Stimulated activated naive CD8-positive, alpha-beta T cell treated with anti-CD3 and anti-CD28 coated beads, Interleukin-15, Interleukin-2, amounts not matched to agents 100 U/mL and 50 U/mL, for 24 hours (primary cell): ENCODE results near the gene MAPT.
A peak's percentile ranks its signal among the peaks of the same experiment; 100 is the strongest.

Experiments used
- ATAC-seq: fragments of 150-1000 bp; cut with Tn5 transposase; one replicate; pipeline ENCODE4 v1.10.0; 2021
- DNase-seq: peaks from one replicate; pipeline ENCODE4 v3.0.0; 2021

Gene MAPT

DNA sequence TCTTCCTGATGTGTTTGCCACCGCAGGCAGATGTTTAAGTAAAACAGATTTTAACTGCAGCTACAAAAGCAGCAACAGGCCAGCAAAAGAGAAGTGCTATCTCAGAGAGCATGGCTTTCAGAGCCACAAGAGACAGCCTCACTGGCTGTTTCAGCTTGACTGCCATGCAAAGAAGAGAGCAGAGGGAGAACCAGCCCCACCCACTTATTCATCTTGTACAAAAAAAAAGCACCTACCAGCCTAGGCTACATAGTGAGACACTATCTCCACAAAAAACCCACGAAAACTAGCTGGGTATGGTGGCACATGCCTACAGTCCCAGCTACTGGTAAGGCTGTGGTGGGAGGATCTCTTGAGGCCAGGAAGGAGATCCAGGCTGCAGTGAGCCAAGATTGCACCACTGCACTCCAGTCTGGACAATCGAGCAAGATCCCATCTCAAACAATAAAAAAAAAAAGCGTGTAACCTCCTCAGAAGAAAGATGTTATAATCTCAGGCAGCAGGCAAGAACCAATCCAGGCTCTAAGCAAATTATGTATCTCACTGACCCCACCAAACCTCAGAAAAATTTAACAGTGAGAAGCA is 134.7 kb downstream of the MAPT start:
- no peak for DNase-seq
- ATAC-seq: peak; percentile 20

DNA sequence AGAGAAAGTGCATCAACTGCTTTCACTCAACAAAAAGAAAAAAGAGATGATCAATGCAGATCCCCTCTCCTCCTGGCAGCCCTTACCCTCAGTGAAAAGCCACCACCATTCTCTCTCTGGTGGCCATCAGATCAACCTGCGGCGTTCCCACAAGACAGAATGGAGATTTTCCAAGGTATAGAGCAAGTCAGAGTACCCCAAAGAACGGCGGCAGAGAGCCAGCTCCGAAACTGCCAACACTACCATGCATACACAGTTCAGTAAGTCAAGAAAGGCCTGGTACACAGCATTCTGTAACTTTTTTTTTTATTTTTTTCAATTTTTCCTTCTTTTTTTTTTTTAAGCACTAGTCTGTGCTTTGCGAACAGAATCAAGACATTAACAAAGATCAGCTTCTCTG is 135.3 kb downstream of the MAPT start:
- DNase-seq (no peak), ATAC-seq (no peak)

DNA sequence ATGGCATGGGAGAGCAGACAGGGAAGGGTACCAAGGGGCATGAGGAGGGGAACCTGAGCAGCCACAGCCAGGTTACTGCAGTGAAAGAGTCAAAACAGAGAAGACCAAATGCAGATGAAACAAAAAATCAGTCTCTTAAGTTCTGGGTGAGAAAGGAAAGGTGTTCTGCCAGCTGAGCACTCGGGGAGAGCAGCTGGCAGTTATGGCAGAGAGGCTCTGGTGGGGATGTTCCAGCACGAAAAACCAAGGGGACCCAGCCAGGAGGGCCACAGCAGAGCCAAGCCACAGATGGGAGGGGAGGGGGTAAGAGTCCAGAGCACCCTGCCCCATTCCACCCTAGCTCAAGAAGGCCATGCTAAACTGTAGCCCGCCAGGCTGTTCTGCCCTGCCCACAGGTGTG is 136.4 kb downstream of the MAPT start:
- ATAC-seq (no peak), DNase-seq (no peak)

DNA sequence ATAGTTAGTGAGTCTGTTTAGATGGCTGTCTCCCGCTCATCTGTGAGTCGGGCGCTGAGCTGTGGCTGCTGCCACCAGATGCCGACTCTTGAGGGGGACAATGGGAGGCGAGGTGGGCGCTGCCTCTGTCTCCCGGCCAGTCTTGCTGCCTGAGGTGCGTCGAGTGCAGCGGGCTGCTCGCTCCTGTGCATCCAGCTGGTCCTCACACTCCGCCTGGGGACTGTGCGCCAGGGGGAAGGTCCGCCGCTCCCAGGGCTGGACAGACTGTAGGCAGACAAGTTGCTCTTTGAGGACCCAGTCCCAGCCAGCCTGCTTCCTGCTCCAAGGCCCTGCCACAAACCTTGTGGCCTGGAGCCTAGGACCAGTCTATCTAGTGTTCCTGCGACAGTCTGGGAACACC is 137.1 kb downstream of the MAPT start:
- ATAC-seq (no peak), DNase-seq (no peak)

DNA sequence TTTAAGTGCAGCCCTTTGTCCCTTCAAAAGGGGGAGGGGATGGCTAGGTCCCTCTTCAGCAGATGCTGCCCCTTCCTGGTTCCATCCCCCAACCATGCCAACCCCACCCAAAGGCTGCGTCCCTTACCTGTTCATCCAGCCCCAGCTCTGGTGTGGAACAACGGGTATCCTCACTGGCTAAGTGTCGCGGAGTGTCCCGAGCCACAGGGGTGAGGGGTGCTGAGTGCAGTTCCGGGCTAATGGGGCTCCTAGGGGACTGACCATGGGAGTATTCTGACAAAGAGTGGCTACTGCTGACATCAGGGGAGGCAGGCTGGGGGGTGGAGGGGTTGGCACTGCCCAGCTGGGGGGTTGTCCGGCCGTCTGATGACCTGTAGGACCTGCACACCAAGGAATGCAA is 137.6 kb downstream of the MAPT start:
- ATAC-seq (no peak), DNase-seq (no peak)

DNA sequence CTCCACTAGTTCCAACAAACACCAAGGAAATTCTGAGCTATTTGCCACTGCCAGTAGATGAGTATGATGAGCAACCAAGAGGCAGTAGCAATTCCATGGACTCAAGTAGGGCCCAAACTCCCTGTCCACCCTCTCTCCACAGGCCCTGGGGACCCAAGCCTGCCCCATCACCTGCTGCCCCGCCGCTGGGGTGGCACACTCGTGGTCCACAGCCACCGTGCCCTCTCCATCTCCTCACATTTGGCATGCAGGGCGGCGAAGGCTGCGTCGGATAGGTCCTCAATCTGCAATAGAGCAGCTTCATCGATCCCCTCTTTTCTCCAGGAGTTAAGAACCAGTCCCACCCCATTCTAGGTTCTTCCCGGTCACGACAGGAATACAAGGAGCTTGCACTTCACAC is 138.6 kb downstream of the MAPT start:
- ATAC-seq (no peak), DNase-seq (no peak)

DNA sequence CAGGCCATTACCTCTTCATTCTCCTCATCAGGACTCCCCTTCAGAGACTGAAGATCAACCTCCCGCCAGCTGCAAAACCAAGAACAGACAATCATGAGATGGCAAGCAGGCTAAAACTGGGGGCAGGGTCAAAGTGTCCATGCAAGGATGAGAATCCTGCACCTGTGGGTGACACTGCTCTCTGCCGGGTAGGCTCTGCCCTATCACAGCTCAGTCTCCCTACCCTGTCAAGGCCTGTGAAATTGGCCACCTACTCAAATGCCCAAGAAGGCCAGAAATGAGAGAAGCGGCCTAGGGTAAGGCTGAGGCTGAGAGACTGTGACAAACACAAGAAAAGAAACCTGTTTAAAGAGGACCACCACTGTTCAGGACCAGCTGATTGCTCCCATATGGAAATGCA is 139.0 kb downstream of the MAPT start:
- ATAC-seq: no peak
- DNase-seq: no peak

DNA sequence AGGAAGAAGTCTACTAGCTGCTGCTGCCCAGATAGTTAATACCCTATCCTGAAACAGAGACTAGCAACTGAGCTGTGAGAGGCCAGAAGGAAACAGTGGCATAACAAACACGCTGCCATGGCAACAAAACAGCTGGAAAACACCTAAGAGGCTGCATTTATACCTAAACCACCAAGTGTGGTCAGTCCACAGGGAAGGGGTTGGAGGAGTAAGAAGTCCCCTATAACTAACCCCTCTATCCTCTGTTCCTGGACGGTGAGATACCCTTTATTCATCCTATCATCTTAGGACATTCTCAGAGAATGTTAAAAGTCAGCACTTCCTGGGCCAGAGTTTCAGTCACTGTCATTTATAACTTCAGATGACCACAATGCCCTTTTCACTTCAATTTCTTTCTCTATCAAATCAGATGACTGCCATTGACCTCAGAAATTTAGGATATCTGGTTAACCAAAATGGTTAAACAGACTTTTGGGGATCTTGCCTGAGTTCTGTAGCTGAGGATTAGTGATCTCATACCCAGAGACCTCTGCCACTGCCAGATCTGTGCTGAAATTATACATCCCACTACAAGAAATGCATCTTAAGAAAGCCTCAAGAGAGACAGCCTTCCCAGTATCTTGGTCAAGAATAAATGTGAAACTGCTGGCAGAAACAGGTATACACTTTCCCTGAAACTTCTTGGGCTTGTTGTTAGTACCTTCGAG is 140.9 kb downstream of the MAPT start:
- peak; percentile 36 for DNase-seq
- peak; percentile 84 for ATAC-seq

DNA sequence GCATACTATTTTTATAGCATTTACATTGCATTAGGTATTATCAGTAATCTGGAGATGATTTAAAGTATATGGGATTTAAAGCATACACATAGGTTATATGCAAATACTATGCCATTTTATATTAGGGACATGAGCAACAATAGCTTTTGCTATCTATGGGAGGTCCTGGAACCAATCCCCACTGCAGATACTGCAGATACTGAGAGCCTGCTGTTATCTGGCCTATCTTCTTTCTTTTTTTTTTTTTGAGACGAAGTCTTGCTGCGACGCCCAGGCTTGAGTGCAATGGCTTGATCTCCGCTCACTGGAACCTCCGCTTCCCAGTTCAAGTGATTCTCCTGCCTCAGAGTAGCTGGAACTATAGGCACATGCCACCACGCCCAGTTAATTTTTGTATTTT is 142.1 kb downstream of the MAPT start:
- ATAC-seq (no peak), DNase-seq (no peak)

DNA sequence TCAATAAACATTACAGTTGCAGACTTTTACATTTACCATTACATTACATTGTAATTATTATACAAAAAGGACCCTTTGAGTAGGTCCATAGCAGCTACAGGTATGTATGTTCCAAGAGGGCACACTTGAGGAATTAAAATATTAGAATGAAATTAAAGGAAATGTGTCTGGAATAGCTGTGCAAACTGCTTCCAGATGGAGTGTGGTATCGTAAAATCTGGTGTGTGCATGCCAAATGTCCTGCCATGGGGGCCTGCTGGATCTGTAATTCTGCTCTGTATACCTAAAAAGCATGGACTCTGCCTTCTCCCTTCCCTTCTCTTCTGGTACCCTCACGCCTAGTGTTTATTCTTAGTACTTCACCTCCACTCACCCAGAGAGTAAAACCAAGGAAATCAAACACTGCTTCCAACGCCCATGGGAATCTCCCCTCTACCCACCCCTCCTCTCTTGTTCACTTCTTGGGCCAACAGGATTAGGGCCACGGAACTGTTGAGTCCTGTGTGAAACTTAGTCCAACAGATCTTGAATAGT is 143.4 kb downstream of the MAPT start:
- no peak for ATAC-seq
- no peak for DNase-seq

DNA sequence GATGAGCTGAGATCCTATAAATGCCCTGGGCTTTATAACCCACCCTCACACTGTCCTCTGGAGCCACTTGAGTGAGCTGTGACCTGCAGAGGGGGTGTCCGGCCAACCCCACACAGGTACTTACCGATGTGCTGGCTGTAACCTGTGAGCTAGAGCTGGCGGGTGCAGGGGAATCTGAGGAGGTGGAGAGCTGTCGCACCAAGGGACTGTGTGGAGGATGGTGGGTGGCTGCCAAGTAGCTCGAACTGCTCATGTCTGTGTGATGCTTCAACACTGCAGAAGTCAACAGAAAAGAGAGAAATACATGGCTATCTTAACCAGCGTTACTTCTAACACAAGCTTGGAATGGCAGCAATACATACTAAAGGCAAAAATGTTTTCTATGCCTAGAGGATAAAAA is 144.1 kb downstream of the MAPT start:
- no peak for ATAC-seq
- DNase-seq: no peak

DNA sequence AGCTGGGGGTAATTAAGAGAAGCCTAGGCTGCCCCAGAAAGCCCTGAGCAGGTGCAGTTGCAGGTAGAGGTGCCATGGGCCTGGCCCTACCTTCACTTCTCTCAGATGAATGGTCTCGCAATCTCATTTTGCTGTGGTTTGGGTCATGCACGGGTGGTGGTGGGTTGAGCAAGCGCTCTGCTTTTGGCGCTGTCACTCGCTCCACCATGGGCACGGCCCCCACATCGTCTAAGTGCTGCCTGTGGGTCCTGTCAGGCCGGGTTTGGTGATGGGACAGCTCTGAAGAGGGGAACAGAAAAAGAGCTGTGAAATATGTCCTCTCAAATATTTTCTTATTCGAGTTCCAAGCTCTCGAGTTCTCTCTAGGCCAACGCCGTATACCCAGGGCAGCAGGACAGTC is 144.6 kb downstream of the MAPT start:
- DNase-seq (no peak), ATAC-seq (no peak)

DNA sequence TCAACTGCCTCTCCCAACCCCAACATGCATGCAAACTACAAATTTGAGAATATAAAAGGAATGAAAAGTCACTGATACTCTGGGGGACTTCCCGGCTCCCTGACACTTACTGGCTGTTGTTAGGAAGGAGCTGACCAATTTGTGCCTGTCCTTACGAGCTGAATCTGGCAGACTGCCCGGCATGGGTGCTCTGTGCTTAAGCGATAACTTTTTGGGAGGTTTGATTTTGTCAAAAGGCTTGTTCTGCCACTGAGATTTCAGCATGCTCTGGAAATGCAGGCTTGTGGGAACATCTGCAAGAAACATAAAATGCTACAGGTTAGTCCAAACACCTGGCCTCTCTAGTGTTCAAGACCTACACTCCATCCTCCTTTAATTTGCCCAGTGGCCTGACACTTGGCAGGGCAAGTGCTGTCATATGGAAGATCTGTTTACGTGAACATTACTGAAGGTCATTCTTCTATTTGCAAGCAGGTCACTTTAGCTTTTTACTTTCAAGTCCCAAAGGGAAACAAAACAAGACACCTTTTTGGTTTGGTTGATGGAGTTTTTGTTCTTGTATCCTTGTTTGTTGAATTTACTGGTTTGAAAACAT is 145.3 kb downstream of the MAPT start:
- no peak for ATAC-seq
- DNase-seq: no peak

DNA sequence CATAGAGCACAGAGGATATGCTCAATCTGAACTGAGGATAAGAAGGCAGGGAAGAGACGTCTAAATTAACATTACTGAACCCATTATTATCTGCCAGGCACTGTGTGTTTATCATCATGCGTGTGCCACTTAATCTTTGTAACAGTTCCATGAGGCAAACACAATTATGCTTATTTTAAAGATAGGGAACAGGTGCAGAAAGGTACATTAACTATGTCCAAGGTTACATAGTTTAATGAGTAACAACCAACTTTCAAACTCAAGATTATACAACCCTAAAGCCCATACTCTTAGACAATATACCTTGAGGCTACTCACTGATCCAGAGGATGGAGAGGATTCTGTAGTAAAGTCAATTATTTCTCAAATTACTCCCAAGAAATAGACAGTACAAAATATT is 147.9 kb downstream of the MAPT start:
- no peak for ATAC-seq
- DNase-seq: no peak

DNA sequence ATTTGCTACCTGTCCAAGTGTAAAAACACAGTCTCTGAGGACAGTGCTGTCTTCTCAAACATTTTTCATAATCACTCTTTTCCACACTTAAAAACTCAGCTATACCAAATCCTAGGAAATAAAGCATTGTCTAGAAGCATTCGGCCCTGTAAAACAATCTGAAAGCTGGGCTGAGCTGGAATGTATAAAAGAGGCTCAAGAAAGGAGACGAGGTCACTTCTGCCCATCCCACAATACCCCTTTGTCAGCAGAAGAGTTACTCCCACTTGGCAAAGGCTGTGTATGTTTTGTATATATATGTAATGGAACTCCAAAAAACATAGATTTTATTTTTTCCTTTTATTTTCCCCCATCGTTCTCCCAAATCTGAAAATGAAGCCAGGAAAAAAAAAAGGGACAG is 148.6 kb downstream of the MAPT start:
- DNase-seq: no peak
- ATAC-seq: no peak

DNA sequence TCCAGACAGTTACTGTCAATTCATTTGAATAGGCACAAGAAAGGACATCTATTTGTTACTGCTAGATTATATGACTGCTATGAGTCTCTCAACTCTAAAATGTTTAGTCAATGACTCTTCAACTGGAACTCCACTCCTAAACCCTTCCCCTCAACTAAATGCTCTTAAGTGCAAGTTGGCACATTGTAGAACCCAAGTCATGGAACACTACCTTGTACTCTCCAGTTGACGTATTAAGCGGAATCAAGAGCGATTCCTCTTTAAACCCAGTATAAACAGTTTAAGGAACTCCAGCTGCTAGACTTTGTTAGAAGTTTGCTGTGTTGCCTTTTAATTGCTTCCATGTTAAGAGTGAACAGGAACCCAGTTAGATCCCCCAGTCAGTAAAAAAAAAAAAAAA is 149.3 kb downstream of the MAPT start:
- DNase-seq (no peak), ATAC-seq (no peak)

DNA sequence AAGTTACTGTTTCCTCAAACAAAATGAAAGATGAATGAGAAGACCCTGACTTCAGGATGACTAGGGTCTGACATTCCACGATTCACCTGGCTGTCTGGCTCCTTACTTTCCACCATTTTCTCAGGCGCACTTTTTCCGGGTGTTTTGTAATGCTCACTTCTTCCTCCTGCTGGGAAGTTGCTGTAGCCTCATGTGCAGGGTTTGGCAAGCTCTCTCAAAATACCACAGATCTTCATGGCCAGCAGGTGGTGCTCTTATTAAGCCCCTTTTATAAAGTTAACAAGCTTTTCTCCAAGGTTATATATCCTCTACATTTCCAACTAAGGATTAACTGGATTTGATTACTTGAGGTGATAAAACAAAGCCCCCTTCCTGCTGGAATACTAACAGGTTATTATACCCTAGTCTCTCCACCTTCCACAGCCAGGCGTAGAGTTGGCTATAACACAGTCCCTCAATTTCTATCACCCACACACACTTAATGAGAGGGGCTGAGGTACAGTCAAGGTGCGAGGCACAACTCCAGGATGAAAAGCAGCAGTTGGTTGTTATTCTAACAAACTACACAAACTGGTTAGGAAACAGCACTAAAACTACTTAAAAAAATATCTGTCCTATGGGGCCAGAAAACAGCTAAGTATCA is 150.1 kb downstream of the MAPT start:
- DNase-seq (peak; percentile 51), ATAC-seq (peak; percentile 61)

DNA sequence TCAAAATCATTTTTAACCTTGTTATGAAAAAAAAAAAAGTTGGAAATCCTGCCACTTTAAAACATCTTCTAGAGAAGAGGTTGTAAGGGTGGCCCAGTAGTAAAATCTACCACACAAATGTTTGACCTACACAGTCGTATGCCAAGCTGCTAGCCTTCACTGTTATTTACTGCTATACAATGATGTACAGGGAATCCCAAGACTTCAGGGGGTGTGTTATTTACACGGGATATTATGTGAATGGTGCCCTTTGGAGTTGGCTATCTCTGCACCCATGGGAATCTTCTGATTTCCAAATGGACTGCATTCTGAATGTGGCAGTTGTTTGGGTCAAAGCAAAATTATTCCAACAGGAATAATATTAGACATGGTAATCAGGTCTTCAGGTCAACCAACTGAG is 150.6 kb downstream of the MAPT start:
- no peak for DNase-seq
- ATAC-seq: no peak

DNA sequence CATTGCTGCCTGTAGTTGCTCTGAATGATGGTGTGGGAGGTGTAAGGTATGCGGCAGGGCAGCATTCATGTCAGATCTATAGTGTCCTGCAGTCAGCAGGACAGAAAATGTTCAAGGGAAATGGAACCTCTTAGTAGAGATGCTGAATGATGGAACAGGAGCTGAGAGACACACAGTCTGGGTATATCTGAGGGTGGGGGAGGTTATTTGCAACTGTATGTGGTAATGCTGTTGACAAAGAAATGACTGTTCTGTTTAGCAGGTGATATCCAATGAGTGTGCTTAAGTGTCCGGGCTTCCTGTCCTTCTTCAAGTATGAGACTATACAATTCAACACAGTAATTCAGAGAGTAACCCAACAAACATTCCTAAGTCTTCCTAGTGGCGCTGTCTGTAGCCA is 151.3 kb downstream of the MAPT start:
- ATAC-seq: peak; percentile 87
- DNase-seq: no peak

DNA sequence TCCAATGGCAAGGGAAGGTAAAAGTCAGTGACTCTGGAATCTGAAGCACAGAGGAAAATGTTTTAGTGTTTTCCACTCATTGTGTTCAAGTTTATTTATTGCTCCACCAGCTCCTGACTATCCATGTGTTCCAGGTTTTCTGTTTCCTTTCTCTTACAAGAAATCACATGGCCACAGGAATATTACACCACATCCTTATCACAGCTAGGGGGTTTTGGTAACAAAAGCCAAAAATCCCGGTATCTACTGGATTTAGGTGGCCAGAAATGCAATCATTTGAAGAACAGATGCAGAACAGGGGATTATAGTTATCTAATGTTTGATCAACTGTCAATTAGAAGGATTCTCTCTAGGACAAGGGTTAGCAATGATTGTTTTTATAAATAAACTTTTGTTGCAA is 152.6 kb downstream of the MAPT start:
- ATAC-seq: no peak
- DNase-seq: no peak

DNA sequence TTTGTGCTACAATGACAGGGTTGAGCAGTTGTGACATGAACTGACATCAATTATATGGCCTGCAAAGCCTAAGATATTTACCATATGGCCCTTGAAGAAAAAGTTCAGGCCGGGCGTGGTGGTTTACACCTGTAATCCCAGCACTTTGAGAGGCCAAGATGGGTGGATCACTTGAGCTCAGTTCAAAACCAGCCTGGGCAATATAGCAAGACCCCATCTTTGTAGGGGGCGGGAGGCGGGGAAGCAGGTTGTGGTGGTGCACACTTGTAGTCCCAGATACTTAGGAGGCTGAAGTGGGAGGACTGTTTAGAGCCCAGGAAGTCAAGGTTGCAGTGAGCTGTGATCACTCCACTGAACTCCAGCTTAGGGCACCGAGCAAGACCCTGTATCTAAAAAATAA is 153.0 kb downstream of the MAPT start:
- DNase-seq (no peak), ATAC-seq (no peak)

DNA sequence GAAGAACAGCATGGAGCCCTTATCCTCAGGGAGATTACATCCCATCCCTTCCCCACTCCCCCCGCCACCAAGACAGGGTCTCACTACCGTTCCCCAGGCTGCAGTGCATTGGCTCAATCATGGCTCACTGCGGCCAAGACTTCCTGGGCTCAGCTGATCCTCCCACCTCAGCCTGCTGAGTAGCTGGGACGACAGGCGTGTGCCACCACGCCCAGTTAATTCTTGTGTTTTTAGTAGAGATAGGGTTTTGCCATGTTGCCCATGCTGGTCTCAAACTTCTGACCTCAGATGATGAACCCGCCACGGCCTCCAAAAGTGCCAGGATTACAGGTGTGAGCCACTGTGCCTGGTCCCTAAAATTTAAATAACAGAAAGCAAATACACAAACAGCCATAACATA is 153.5 kb downstream of the MAPT start:
- DNase-seq: no peak
- no peak for ATAC-seq

DNA sequence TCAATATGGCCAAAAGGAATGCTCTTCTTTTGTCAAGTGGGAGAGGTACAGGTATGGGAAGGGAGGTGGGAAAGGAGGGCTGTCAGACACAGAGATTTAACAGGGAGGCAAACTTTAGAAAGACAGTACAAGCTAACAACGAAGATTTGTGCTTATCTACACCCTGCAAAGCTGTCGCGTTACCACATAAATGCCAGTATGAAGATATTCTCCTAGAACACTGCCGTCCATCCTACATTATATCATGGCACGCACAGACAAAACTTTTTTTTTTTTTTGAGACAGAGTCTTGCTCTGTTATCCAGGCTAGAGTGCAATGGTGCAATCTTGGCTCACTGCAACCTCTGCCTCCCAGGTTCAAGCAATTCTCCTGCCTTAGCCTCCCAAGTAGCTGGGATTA is 155.3 kb downstream of the MAPT start:
- ATAC-seq (no peak), DNase-seq (no peak)
